OCI-M1 (cell line): ENCODE measurements around the gene PGK2.
A peak's percentile ranks its signal among the peaks of the same experiment; 100 is the strongest.

Experiments
- DNase-seq: peaks from one replicate; lab custom pipeline; 2025; lab: John Stamatoyannopoulos, UW

PGK2 gene

DNA sequence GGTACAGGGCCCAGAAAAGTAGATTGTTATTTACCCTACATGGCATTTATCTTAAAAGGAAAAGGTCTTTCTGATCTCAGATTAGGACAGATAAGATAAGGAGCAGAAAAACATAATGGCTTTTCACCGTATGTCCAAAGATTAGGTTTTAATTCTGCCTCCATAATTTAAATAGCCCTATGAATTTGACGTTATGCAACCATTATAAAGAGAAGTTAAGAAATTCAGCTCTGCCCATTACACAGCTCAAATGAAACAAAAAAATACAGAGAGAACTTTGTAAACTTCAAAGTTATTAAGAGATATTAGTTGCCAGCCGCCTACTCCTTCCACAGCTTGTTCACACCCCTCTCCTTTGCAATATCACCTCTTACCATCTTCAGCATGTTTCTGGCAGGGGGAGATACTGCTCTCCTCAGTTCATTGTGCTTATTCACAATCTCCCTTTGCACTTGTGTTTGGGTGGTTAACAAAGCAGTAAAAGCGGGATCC, 51.0 kb downstream of the PGK2 start:
- DNase-seq, result peak; percentile 81
